ENCODE measurements around the gene TNNT2. TPM values are rescaled to one million over a fixed set of nuclear protein-coding genes. Genes with fewer than 3 reads are reported as not detected.

Gene TNNT2
- total RNA-seq, 1 experiment from 2014 or later, result 0.90 TPM

- CTCF ChIA-PET, result interaction anchor here (0.7 to 1.3 kb wide), 4 partner anchors 11 to 50 kb away, joined by 3 to 5 read pairs (median 3); partner anchors contain the start of gene PKP1
- Histone ChIP-seq H3K36me3 (ENCODE audit: insufficient read depth, low read length, poor library complexity, severe bottlenecking) (peaks cover 78% of the 10 kb centered on the region), H3K27me3 (replicated peaks; ENCODE audit: insufficient read depth, low read depth, low read length, poor library complexity) (no peaks in the 10 kb centered on the region), H3K9me3 (ENCODE audit: low read depth, low read length, poor library complexity, severe bottlenecking) (no peaks in the 10 kb centered on the region), H3K4me1 (ENCODE audit: insufficient read depth, low read length, poor library complexity, severe bottlenecking) (peaks cover 79% of the 10 kb centered on the region), H3K4me3 (ENCODE audit: low read depth, low read length, poor library complexity, severe bottlenecking) (no peak overlapping the region), H3K27ac (ENCODE audit: low read depth, low read length, poor library complexity, severe bottlenecking) (peak overlapping the region; percentile 94)
- peak; percentile 94 for DNase-seq (ENCODE audit: low spot score)
- no TSS peak for BruUV-seq (replicated peaks)
- intact Hi-C loops (cut with micrococcal nuclease; ENCODE audit: unreplicated experiment), result loop anchor here (1.0 kb wide), 1 partner anchor 45 kb away; no protein-coding TSS in a partner anchor
- no peak for TF ChIP-seq EZH2 (IDR thresholded peaks at IDR 0.05; ENCODE audit: borderline replicate concordance, low read depth, low read length, poor library complexity, severe bottlenecking)
- TF ChIP-seq CTCF (conservative IDR thresholded peaks at IDR 0.05; ENCODE audit: low read depth, low read length), result no peak
- POLR2A ChIA-PET (ENCODE audit: low non-redundant PET), result no interaction called here
Observed at GRCh38 chr1:201310986-201311355, 66.5 kb downstream of the TNNT2 start.

GRCh38 chr1:201310251-201310985 lies 67.1 kb downstream of the TNNT2 start:
- POLR2A ChIA-PET (ENCODE audit: low non-redundant PET), result no interaction called here
- no TSS peak for BruUV-seq (replicated peaks)

GRCh38 chr1:201309416-201309815 lies 68.1 kb downstream of the TNNT2 start:
- Histone ChIP-seq H3K27ac (ENCODE audit: low read depth, low read length, poor library complexity, severe bottlenecking) (peak overlapping the region; percentile 94), H3K9me3 (ENCODE audit: low read depth, low read length, poor library complexity, severe bottlenecking) (no peaks in the 10 kb centered on the region), H3K4me1 (ENCODE audit: insufficient read depth, low read length, poor library complexity, severe bottlenecking) (peaks cover 90% of the 10 kb centered on the region), H3K27me3 (replicated peaks; ENCODE audit: insufficient read depth, low read depth, low read length, poor library complexity) (no peaks in the 10 kb centered on the region), H3K36me3 (ENCODE audit: insufficient read depth, low read length, poor library complexity, severe bottlenecking) (peaks cover 78% of the 10 kb centered on the region), H3K4me3 (ENCODE audit: low read depth, low read length, poor library complexity, severe bottlenecking) (no peak overlapping the region)
- ChIA-PET CTCF (interaction anchor here (0.6 kb wide), 1 partner anchor 37 kb away, joined by 5 read pairs; no protein-coding TSS in a partner anchor), POLR2A (ENCODE audit: low non-redundant PET) (no interaction called here)
- TF ChIP-seq EZH2 (IDR thresholded peaks at IDR 0.05; ENCODE audit: borderline replicate concordance, low read depth, low read length, poor library complexity, severe bottlenecking) (no peak), CTCF (conservative IDR thresholded peaks at IDR 0.05; ENCODE audit: low read depth, low read length) (peak; percentile 57)
- peak; percentile 85 for DNase-seq (ENCODE audit: low spot score)
- intact Hi-C loops (cut with micrococcal nuclease; ENCODE audit: unreplicated experiment), result no loop called here
- BruUV-seq (replicated peaks), result no TSS peak

More at GRCh38 chr1:201310251-201310985, 67.1 kb downstream of the TNNT2 start:
- peak overlapping the region; percentile 94 for H3K27ac ChIP-seq (ENCODE audit: low read depth, low read length, poor library complexity, severe bottlenecking)
- TF ChIP-seq CTCF (conservative IDR thresholded peaks at IDR 0.05; ENCODE audit: low read depth, low read length) (no peak), EZH2 (IDR thresholded peaks at IDR 0.05; ENCODE audit: borderline replicate concordance, low read depth, low read length, poor library complexity, severe bottlenecking) (no peak)
- CTCF ChIA-PET, result interaction anchor here (0.8 to 1.3 kb wide), 2 partner anchors 21 to 51 kb away, joined by 3 read pairs; no protein-coding TSS in a partner anchor
- H3K4me1 ChIP-seq (ENCODE audit: insufficient read depth, low read length, poor library complexity, severe bottlenecking), result peaks cover 85% of the 10 kb centered on the region
- H3K4me3 ChIP-seq (ENCODE audit: low read depth, low read length, poor library complexity, severe bottlenecking), result no peak overlapping the region
- intact Hi-C loops (cut with micrococcal nuclease; ENCODE audit: unreplicated experiment), result no loop called here
- DNase-seq (ENCODE audit: low spot score), result no peak
- no peaks in the 10 kb centered on the region for H3K9me3 ChIP-seq (ENCODE audit: low read depth, low read length, poor library complexity, severe bottlenecking)
- no peaks in the 10 kb centered on the region for H3K27me3 ChIP-seq (replicated peaks; ENCODE audit: insufficient read depth, low read depth, low read length, poor library complexity)
- H3K36me3 ChIP-seq (ENCODE audit: insufficient read depth, low read length, poor library complexity, severe bottlenecking), result peaks cover 78% of the 10 kb centered on the region

Other genes starting within 250 kb of the TNNT2 start
- gene TMEM9, start 223.2 kb downstream of the TNNT2 start, total RNA-seq (2021), result 69.7 and 80.3 TPM in 2 replicates
- 1.0 and 1.2 TPM in 2 replicates for gene IGFN1, start 186.9 kb downstream of the TNNT2 start, total RNA-seq (2021)
- 492 and 535 TPM in 2 replicates for gene PKP1, start 94.2 kb downstream of the TNNT2 start, total RNA-seq (2021)
- gene LAD1, start 21.6 kb upstream of the TNNT2 start, total RNA-seq (2021), result not detected in 2 replicates
- not detected in 2 replicates for gene TNNI1, start 44.0 kb upstream of the TNNT2 start, total RNA-seq (2021)
- 23.9 and 24.1 TPM in 2 replicates for gene PHLDA3, start 91.5 kb upstream of the TNNT2 start, total RNA-seq (2021)
- gene CSRP1, start 129.4 kb upstream of the TNNT2 start, total RNA-seq (2021), result 402 and 517 TPM in 2 replicates
- gene NAV1, start 161.4 kb upstream of the TNNT2 start, total RNA-seq (2021), result 48.2 and 51.2 TPM in 2 replicates

Data from A673 (cell line).